ENCODE data around the gene KANSL1. TPM values are rescaled to one million over a fixed set of nuclear protein-coding genes. Genes with fewer than 3 reads are reported as not detected.

KANSL1 gene
- total RNA-seq = 16.3 and 22.4 TPM in 2 replicates

DNA sequence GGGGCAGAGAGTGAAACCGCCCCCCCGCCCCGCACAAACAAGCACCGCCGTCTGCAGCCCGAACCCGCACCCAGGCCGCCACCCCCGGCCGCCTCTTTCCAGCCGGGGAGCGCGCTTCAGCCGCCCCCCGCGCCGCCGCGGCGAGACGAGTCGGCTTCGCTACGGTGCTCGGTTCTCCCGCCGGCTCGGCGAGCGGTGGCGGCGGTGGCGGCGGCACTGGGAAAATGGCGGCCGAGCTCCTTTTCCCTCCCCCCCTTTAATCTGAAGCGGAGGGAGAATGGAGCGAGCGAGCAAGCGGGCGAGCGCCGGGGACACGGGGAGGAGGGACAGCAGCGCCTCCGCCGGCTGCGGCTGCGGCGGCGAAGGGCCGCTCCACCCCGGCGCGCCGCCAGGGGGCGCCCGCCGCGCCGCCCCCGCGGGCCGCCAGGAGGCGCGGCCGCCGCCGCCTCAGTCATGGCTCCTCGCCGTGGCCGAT is at the start of gene KANSL1:
Gene KANSL1 (minus strand): TSS at position 279 of the 475 bp plus-strand sequence. CDS start 21,286 bp downstream, outside the sequence.

DNA sequence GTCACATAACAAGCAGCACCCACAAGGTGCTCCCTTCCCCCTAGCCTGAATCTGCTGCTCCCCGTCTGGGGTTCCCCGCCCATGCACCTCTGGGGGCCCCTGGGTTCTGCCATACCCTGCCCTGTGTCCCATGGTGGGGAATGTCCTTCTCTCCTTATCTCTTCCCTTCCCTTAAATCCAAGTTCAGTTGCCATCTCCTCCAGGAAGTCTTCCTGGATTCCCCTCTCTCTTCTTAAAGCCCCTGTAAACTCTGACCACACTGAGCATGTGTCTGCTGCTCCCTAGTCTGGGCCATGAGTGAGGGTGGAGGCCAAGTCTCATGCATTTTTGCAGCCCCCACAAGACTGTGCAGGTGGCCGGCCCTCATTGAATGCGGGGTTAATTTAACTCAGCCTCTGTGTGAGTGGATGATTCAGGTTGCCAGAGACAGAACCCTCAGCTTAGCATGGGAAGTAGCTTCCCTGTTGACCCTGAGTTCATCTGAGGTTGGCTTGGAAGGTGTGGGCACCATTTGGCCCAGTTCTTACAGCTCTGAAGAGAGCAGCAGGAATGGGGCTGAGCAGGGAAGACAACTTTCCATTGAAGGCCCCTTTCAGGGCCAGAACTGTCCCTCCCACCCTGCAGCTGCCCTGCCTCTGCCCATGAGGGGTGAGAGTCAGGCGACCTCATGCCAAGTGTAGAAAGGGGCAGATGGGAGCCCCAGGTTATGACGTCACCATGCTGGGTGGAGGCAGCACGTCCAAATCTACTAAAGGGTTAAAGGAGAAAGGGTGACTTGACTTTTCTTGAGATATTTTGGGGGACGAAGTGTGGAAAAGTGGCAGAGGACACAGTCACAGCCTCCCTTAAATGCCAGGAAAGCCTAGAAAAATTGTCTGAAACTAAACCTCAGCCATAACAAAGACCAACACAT is 194.0 kb downstream of the KANSL1 start, which contains the start of gene STH:
Gene STH (plus strand): TSS at position 264 of the 913 bp plus-strand sequence. CDS start 30 bp downstream, at position 294.

Other genes with a start within 250 kb of the KANSL1 start
- gene STH, start 194.2 kb downstream of the KANSL1 start, total RNA-seq = not detected in 2 replicates
- 0.54 and 1.1 TPM in 2 replicates for gene LRRC37A, start 101.7 kb upstream of the KANSL1 start, total RNA-seq
- gene ARL17B, start 168.3 kb upstream of the KANSL1 start, total RNA-seq = 10.2 and 12.5 TPM in 2 replicates